Measurements from ENCODE around the gene EPHB2.

DNA sequence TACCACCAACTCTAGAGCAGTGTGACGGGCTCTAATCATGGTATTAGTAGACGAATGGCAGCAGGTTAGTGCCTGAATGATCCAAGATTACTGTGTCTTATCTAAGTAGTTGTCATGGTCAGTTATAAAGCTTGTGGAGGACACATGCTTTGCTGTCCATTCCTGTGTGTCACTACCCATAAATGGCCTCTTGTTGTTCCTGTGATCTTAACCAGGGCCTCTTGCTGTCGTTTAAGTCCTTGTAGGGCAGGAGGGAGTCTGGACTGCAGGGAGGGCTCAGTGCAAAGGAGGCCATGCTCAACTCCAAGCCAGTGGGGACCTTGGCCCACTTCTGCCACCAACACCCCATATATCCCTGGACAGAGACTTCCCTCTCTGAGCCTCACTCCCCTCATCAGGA is 130.5 kb downstream of the EPHB2 start:
- TF ChIP-seq EP300 (IDR thresholded peaks at IDR 0.05; ENCODE audit: borderline replicate concordance in 1 of 2, low read depth in 2 of 2, low read length in 2 of 2) (no peak), TAF1 (IDR thresholded peaks at IDR 0.05; ENCODE audit: low read depth, low read length) (no peak), POLR2AphosphoS5 (IDR thresholded peaks at IDR 0.05; ENCODE audit: low read depth, low read length) (no peak), TBP (IDR thresholded peaks at IDR 0.05; ENCODE audit: low read depth, low read length) (no peak), POLR2A (IDR thresholded peaks at IDR 0.05; ENCODE audit: control extremely low read depth in 1 of 2, low read depth in 2 of 2, low read length in 2 of 2) (no peak)
- TF ChIP-seq, protein P1, sequence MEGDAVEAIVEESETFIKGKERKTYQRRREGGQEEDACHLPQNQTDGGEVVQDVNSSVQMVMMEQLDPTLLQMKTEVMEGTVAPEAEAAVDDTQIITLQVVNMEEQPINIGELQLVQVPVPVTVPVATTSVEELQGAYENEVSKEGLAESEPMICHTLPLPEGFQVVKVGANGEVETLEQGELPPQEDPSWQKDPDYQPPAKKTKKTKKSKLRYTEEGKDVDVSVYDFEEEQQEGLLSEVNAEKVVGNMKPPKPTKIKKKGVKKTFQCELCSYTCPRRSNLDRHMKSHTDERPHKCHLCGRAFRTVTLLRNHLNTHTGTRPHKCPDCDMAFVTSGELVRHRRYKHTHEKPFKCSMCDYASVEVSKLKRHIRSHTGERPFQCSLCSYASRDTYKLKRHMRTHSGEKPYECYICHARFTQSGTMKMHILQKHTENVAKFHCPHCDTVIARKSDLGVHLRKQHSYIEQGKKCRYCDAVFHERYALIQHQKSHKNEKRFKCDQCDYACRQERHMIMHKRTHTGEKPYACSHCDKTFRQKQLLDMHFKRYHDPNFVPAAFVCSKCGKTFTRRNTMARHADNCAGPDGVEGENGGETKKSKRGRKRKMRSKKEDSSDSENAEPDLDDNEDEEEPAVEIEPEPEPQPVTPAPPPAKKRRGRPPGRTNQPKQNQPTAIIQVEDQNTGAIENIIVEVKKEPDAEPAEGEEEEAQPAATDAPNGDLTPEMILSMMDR (IDR thresholded peaks at IDR 0.05; ENCODE audit: control extremely low read depth in 1 of 3, insufficient read depth in 1 of 3, low read depth in 1 of 3, low read length in 3 of 3), result no peak
